GM23338 (cell line): ENCODE measurements around the gene RNF181. TPM values are rescaled to one million over a fixed set of nuclear protein-coding genes. Genes with fewer than 3 reads are reported as not detected.

ENCODE experiments used
- ATAC-seq: fragments of 200-7000 bp; cut with Tn5 transposase; 3 replicates; pipeline ENCODE4 v1.9.1; 2020
- DNase-seq: peaks from one replicate; pipeline ENCODE4 v3.0.0-alpha.2; 2015; ENCODE audit warnings: low spot score
- H2AFZ ChIP-seq: fragments of 200-600 bp; sonication (generic); 2 replicates; pipeline ENCODE4 v1.8.0; 2016; ENCODE audit warnings: antibody characterized with exemption, mild to moderate bottlenecking, moderate library complexity
- H3F3A ChIP-seq: fragments of 200-600 bp; sonication (generic); replicated peaks from 2 replicates; pipeline ENCODE4 v1.8.0; 2017; ENCODE audit warnings: antibody characterized with exemption, mixed run types, low read depth
- H3K27ac ChIP-seq: fragments of 200-600 bp; sonication (generic); 2 replicates; pipeline ENCODE4 v1.6.1; 2016; ENCODE audit warnings: low read depth
- H3K27me3 ChIP-seq: fragments of 200-600 bp; sonication (generic); 2 replicates; pipeline ENCODE4 v1.8.0; 2016; ENCODE audit warnings: mild to moderate bottlenecking, mixed run types, moderate library complexity; ENCODE audit not compliant: insufficient read depth
- H3K36me3 ChIP-seq: fragments of 200-600 bp; sonication (generic); 2 replicates; pipeline ENCODE4 v1.8.0; 2016; ENCODE audit warnings: mild to moderate bottlenecking; ENCODE audit not compliant: insufficient read depth
- H3K4me1 ChIP-seq: fragments of 200-600 bp; sonication (generic); 2 replicates; pipeline ENCODE4 v1.8.0; 2016; ENCODE audit warnings: mild to moderate bottlenecking, moderate library complexity; ENCODE audit not compliant: insufficient read depth
- H3K4me2 ChIP-seq: fragments of 200-600 bp; sonication (generic); 2 replicates; pipeline ENCODE4 v1.7.1; 2017; ENCODE audit warnings: mixed run types
- H3K4me3 ChIP-seq: fragments of 200-600 bp; sonication (generic); 2 replicates; pipeline ENCODE4 v1.6.1; 2016; ENCODE audit warnings: mixed run types
- H3K79me2 ChIP-seq: fragments of 200-600 bp; sonication (generic); replicated peaks from 2 replicates; pipeline ENCODE4 v1.8.0; 2017; ENCODE audit warnings: mild to moderate bottlenecking; ENCODE audit not compliant: insufficient read depth
- H3K9me2 ChIP-seq: fragments of 200-600 bp; sonication (generic); 2 replicates; pipeline ENCODE4 v1.8.0; 2017; ENCODE audit not compliant: insufficient read depth
- H4K20me1 ChIP-seq: fragments of 200-600 bp; sonication (generic); replicated peaks from 2 replicates; pipeline ENCODE4 v1.8.0; 2017; ENCODE audit warnings: mild to moderate bottlenecking; ENCODE audit not compliant: insufficient read depth
- H3K27ac Mint-ChIP-seq: 2 replicates; pipeline ENCODE4 v1.8.0; 2020; ENCODE audit warnings: inconsistent platforms, mild to moderate bottlenecking, moderate library complexity, mixed read lengths
- H3K27me3 Mint-ChIP-seq: 3 replicates; pipeline ENCODE4 v1.8.0; 2022; ENCODE audit warnings: low read depth, mild to moderate bottlenecking, moderate library complexity, mixed read lengths, inconsistent platforms; ENCODE audit not compliant: insufficient read depth, poor library complexity
- H3K36me3 Mint-ChIP-seq: 3 replicates; pipeline ENCODE4 v1.8.0; 2021; ENCODE audit warnings: low read depth, mild to moderate bottlenecking, inconsistent platforms, moderate library complexity, mixed read lengths
- H3K4me1 Mint-ChIP-seq: 3 replicates; pipeline ENCODE4 v1.8.0; 2020; ENCODE audit warnings: mild to moderate bottlenecking, inconsistent platforms, mixed read lengths
- H3K4me3 Mint-ChIP-seq: 3 replicates; pipeline ENCODE4 v1.8.0; 2021; ENCODE audit warnings: moderate library complexity, mild to moderate bottlenecking, inconsistent platforms, mixed read lengths
- H3K9me3 Mint-ChIP-seq: 3 replicates; pipeline ENCODE4 v1.8.0; 2020; ENCODE audit warnings: moderate library complexity, mild to moderate bottlenecking, inconsistent platforms, mixed read lengths
- JUNB ChIP-seq: IDR thresholded peaks from one replicate; pipeline ENCODE4 v1.6.1; 2016; ENCODE audit warnings: antibody characterized with exemption; ENCODE audit not compliant: unreplicated experiment
- NANOG ChIP-seq: IDR thresholded peaks from 2 replicates; pipeline ENCODE4 v1.6.1; 2016; ENCODE audit warnings: antibody characterized with exemption, borderline replicate concordance
- POLR2AphosphoS5 ChIP-seq: IDR thresholded peaks from 2 replicates; pipeline ENCODE4 v1.6.1; 2016; ENCODE audit warnings: antibody characterized with exemption, low read depth
- STAT1 ChIP-seq: IDR thresholded peaks from one replicate; pipeline ENCODE4 v1.6.1; 2016; ENCODE audit warnings: antibody characterized with exemption; ENCODE audit not compliant: unreplicated experiment
- polyA plus RNA-seq: library from polyadenylated mRNA; unstranded; fragments of >200 nt; fragmentation: Nextera tagmentation; extraction: Ambion mirVana; gene quantifications from 2 replicates; pipeline ENCODE4 v1.2.1, GENCODE V29; 2016
- total RNA-seq: library from RNA; depleted of rRNA; stranded (reverse); fragments of >200 nt; shearing (Covaris generic); gene quantifications from 2 replicates; pipeline ENCODE4 v1.2.3, GENCODE V29; 2014
- TF ChIP-seq, protein P1 (sequence below): fragments of 250-450 bp; sonication (Bioruptor Pico); IDR thresholded peaks from 2 replicates; pipeline ENCODE4 v1.5.0; 2020; ENCODE audit warnings: mild to moderate bottlenecking, moderate library complexity
- TF ChIP-seq, protein P2 (sequence below): IDR thresholded peaks from 2 replicates; pipeline ENCODE4 v1.6.1; 2016; ENCODE audit warnings: antibody characterized with exemption

Gene RNF181
- total and polyA plus RNA-seq, 2 experiments from 2014 or later, result 114 to 260 TPM

DNA sequence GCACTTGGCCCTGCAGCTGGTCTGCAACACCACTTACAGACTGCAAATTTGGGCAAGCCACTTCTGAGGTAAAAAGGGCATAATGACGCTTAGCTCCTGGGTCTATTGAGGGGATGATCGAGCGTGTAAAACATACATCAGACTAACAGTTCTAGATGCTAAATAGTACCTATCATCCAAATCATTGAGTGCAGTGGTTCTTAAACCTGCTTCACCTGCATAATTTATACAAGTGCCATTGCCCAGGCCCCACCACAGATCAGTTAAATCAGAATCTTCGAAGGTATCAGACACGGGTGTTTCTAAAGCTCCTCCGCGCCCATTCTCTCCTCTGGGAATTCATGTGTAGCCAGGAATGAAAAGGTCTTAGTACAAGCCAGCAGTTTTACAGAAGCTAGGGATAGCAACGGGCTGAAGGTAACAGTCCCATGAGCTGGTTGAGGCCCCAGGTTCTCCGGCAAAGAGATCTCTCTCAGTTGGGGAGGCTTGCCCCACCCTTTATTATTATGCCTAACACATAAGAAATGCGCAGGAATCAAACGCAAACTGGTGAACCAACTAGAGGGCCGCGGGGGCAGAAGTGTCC lies 737 bp upstream of the RNF181 start:
- H3K9me3 Mint-ChIP-seq, result no peaks in the 10 kb centered on the region
- peak overlapping the region; percentile 11; the same call in 1 of the 2 replicates for H2AFZ ChIP-seq

More for the DNA sequence above, 737 bp upstream of the RNF181 start:
- Histone ChIP-seq H3K36me3 (no peaks in the 10 kb centered on the region; the same call in 1 of the 2 replicates), H3K27me3 (no peaks in the 10 kb centered on the region), H3K9me2 (no peaks in the 10 kb centered on the region), H3K4me3 (peak overlapping the region; percentile 74), H4K20me1 (0 out of 2 replicates have a peak, but pooled peaks cover 5% of the 10 kb centered on the region), H3K27ac (peak overlapping the region; percentile 75; the same call in 1 of the 2 replicates), H3F3A (no peaks in the 10 kb centered on the region), H3K79me2 (peaks cover 14% of the 10 kb centered on the region), H3K4me1 (peaks cover 6% of the 10 kb centered on the region), H3K4me2 (peak overlapping the region; percentile 86)
- peak overlapping the region; percentile 92 for H3K4me3 Mint-ChIP-seq
- peaks cover 15% of the 10 kb centered on the region for H3K27me3 Mint-ChIP-seq
- H3K4me1 Mint-ChIP-seq, result peaks cover 8% of the 10 kb centered on the region; the same call in 2 of the 3 replicates
- H3K27ac Mint-ChIP-seq, result peak overlapping the region; percentile 96
- no peak for TF ChIP-seq POLR2AphosphoS5
- TF ChIP-seq STAT1, result no peak
- TF ChIP-seq, protein P1, sequence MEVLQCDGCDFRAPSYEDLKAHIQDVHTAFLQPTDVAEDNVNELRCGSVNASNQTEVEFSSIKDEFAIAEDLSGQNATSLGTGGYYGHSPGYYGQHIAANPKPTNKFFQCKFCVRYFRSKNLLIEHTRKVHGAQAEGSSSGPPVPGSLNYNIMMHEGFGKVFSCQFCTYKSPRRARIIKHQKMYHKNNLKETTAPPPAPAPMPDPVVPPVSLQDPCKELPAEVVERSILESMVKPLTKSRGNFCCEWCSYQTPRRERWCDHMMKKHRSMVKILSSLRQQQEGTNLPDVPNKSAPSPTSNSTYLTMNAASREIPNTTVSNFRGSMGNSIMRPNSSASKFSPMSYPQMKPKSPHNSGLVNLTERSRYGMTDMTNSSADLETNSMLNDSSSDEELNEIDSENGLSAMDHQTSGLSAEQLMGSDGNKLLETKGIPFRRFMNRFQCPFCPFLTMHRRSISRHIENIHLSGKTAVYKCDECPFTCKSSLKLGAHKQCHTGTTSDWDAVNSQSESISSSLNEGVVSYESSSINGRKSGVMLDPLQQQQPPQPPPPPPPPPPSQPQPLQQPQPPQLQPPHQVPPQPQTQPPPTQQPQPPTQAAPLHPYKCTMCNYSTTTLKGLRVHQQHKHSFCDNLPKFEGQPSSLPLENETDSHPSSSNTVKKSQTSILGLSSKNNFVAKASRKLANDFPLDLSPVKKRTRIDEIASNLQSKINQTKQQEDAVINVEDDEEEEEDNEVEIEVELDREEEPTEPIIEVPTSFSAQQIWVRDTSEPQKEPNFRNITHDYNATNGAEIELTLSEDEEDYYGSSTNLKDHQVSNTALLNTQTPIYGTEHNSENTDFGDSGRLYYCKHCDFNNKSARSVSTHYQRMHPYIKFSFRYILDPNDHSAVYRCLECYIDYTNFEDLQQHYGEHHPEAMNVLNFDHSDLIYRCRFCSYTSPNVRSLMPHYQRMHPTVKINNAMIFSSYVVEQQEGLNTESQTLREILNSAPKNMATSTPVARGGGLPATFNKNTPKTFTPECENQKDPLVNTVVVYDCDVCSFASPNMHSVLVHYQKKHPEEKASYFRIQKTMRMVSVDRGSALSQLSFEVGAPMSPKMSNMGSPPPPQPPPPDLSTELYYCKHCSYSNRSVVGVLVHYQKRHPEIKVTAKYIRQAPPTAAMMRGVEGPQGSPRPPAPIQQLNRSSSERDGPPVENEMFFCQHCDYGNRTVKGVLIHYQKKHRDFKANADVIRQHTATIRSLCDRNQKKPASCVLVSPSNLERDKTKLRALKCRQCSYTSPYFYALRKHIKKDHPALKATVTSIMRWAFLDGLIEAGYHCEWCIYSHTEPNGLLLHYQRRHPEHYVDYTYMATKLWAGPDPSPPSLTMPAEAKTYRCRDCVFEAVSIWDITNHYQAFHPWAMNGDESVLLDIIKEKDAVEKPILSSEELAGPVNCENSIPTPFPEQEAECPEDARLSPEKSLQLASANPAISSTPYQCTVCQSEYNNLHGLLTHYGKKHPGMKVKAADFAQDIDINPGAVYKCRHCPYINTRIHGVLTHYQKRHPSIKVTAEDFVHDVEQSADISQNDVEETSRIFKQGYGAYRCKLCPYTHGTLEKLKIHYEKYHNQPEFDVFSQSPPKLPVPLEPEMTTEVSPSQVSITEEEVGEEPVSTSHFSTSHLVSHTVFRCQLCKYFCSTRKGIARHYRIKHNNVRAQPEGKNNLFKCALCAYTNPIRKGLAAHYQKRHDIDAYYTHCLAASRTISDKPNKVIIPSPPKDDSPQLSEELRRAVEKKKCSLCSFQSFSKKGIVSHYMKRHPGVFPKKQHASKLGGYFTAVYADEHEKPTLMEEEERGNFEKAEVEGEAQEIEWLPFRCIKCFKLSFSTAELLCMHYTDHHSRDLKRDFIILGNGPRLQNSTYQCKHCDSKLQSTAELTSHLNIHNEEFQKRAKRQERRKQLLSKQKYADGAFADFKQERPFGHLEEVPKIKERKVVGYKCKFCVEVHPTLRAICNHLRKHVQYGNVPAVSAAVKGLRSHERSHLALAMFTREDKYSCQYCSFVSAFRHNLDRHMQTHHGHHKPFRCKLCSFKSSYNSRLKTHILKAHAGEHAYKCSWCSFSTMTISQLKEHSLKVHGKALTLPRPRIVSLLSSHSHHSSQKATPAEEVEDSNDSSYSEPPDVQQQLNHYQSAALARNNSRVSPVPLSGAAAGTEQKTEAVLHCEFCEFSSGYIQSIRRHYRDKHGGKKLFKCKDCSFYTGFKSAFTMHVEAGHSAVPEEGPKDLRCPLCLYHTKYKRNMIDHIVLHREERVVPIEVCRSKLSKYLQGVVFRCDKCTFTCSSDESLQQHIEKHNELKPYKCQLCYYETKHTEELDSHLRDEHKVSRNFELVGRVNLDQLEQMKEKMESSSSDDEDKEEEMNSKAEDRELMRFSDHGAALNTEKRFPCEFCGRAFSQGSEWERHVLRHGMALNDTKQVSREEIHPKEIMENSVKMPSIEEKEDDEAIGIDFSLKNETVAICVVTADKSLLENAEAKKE (CRISPR knock-in tag), result no peak
- TF ChIP-seq, protein P2, sequence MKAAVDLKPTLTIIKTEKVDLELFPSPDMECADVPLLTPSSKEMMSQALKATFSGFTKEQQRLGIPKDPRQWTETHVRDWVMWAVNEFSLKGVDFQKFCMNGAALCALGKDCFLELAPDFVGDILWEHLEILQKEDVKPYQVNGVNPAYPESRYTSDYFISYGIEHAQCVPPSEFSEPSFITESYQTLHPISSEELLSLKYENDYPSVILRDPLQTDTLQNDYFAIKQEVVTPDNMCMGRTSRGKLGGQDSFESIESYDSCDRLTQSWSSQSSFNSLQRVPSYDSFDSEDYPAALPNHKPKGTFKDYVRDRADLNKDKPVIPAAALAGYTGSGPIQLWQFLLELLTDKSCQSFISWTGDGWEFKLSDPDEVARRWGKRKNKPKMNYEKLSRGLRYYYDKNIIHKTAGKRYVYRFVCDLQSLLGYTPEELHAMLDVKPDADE, result no peak
- no peak for TF ChIP-seq JUNB
- no peak for TF ChIP-seq NANOG
- DNase-seq (no peak), ATAC-seq (no peak; the same call in 2 of the 3 replicates)
- H3K36me3 Mint-ChIP-seq, result peaks cover 7% of the 10 kb centered on the region; the same call in 1 of the 3 replicates
